GM21529 (cell line): Measurements from ENCODE around the gene NLRX1.
"Not testable (repeated sequence)": the region's sequence is repeated elsewhere in the genome, so short reads cannot be mapped to it uniquely, and the experiment has no call there.

Experiments used
- ATAC-seq: cut with Tn5 transposase; IDR thresholded peaks from one replicate; pipeline ENCODE4 v1.9.1; 2021; ENCODE audit not compliant: unreplicated experiment

NLRX1 gene

GRCh38 chr11:119205574-119206510 is 37.3 kb downstream of the NLRX1 start, which contains the start of gene CBL:
Gene CBL (plus strand): TSS chr11:119206339. CDS start chr11:119206418, 79 bp downstream.
- peak; percentile 73 for ATAC-seq

GRCh38 chr11:119206511-119207414 is 38.2 kb downstream of the NLRX1 start:
- peak; percentile 22 for ATAC-seq

- ATAC-seq: no peak
Observed at GRCh38 chr11:119207415-119207960, 39.0 kb downstream of the NLRX1 start.

GRCh38 chr11:119209186-119209585 is 40.7 kb downstream of the NLRX1 start:
- no peak for ATAC-seq

- ATAC-seq: no peak
Observed at GRCh38 chr11:119210050-119210449, 41.5 kb downstream of the NLRX1 start.

GRCh38 chr11:119218141-119218878 is 49.8 kb downstream of the NLRX1 start:
- ATAC-seq: no peak

- no peak for ATAC-seq
Observed at GRCh38 chr11:119222308-119222707, 53.8 kb downstream of the NLRX1 start.

GRCh38 chr11:119222891-119223290 is 54.4 kb downstream of the NLRX1 start:
- ATAC-seq: no peak

- ATAC-seq: no peak
Observed at GRCh38 chr11:119223856-119224255, 55.3 kb downstream of the NLRX1 start.

GRCh38 chr11:119228535-119229287 is 60.2 kb downstream of the NLRX1 start:
- ATAC-seq: not testable (repeated sequence)

GRCh38 chr11:119229288-119229672 is 60.8 kb downstream of the NLRX1 start:
- no peak for ATAC-seq

GRCh38 chr11:119229741-119230140 is 61.2 kb downstream of the NLRX1 start:
- no peak for ATAC-seq
